Measurements from ENCODE around the gene KCNQ1.

The KCNQ1 gene

GRCh38 chr11:2445746-2446551, 1.1 kb downstream of the KCNQ1 start:
- DNase-seq: no peak

DNA sequence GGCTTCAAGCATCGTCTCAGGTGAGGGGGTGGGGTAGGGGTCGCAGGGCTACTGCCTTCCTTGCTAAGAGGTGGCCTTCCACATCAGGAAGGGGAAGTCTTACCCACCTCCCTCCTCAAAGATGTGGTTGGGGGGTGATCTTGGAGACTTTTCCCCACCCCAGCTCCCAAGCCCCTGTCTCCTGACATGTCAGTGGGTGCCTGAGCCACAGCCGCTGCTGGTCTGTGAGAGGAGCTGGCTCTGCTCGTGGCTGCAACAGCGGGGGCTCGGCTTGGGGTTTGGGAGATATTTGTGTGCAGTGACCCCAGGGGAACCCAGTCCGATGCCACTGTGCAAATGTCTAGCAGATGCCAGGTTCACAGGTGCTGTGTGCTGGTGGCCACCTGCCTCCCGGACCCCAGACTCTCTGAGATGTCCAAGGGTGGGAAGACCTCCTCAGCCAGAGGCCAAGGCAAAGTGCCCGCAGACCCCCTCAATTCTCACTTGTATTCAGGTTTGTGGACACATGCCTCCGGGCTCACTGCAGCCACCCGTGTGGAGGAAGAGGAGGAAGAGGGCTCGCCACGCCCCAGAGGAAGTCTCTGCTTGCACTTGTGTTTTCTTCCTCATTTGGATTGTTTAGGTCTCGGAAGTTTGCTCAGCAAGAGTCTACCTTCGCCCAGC, 1.9 kb downstream of the KCNQ1 start:
- DNase-seq: no peak

- no peak for DNase-seq
Measured at GRCh38 chr11:2447253-2447950, 2.6 kb downstream of the KCNQ1 start.

DNA sequence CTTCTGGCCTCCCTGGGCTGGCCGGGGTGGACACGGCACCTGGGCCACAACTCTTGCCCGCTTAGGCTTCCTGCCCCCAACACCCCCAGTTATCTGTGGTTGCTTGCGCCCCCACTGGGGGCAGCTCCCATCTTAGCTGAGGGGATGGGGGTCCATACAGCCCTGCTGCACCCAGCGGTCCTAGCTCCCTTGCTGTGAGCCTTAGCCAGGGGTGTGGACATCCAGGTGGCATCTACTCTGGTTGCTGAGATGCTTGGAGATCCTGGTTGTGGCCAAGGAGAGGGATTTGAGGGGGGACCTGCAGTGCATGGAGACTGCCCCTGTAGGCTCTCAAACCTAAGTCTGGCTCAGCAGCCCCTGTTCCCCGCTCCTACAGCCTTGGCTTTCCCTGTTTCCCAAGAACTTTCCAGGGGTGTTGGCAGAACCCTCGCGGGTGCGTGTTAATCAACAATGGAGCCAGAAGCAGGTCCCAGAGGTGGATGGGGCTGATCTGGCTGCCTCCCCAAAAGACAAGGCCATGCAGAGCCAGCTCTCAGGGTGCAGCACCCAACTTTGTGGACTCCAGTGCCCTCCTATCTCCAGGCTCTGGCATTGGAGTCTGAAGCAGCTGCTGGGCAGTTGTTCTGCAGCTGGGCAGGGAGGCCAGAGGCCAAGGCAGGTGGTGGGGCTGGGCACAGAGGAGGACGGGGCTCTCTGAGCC, 3.3 kb downstream of the KCNQ1 start:
- DNase-seq: no peak

- no peak for DNase-seq
Measured at GRCh38 chr11:2448661-2449547, 4.1 kb downstream of the KCNQ1 start.

DNA sequence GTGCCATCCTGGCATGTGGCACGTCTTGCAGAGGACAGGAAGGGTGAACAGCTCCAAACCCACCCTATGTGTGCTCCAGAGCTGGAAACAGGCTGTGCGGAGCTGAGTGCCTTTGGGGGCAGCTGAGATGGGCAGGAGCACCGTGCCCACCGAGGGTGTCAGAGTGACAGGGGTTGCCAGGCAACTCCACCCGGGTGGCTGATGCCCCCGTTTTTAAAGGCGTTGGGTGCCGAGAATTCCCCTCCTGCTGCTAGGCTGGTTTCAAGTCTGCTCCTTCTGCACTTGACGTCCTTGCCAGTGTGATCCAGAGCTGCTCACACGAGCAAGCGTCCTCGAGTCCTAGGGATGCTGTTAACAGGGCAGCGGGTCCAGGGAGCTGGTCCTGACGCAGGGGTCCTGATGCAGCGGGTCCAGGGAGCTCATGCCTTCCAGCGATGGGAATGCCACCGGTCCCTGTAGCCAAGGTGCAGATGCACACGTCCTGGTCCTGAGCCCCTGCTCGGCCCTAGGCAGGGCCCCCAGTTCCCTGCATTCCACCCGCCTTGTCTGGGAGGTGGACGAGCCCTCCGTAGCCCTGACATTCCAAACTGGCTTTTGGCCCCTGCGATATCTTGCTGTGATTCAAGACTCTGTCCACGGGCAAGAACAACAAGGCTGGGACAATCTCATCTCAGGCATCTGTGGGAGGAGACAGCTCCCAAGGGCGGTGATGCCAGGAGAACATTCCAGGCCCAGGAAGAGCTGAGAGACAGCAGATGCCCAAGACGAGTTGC, 4.9 kb downstream of the KCNQ1 start:
- no peak for DNase-seq

DNA sequence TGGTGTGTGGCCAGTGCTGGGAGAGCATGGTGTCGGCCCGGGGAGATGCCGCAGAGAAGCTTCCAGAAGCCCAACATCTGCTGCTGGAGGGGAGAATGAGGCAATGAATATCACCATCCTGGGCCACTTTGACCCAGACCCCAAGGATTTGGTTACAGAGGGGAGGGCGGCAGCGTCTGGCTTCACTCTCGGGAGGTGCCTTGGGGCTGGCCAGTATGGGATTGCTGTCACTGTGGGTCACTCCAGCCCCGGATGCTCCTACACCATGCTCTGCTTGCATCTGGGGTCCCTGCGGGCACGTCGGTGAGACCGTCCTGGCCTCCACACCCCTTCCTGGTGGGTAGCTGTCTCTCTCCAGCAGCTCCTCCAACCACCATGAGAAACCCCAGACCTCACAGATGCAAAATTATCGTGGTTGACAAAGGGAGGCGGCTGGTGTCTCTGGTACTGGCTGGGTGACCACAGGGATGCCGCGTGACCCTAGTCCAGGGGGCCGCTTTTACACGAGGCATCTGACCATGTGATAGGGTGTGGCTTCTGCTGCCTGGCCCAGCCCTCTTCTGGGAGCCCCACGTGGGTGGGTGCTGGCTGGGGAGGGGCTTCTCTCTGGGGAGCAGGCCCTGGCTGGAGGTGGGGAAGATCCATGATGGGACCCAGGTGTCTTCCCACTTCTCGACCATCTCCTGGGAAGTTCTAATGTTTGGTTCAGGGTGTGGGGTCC, 5.7 kb downstream of the KCNQ1 start:
- no peak for DNase-seq

DNA sequence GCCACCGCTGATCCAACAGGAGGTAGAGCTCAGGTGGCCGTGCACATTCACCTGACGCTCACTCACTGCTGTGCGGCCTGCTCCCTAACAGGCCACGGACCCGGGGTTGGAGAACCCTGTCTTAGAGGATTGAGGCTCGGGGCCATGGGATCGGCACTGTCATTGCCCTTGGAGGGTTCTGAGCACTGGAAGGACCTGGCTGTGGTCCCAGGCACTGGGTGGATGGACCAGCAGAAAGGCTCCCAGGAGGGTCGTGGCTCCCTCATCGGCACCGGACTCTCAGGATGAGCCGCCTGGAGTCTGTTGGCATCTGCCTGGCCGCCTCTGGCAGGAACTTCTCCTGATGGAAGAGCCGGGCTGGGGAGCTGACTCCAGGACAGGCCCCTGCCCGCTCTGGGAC, 6.5 kb downstream of the KCNQ1 start:
- DNase-seq: no peak

- no peak for DNase-seq
Measured at GRCh38 chr11:2451916-2452315, 7.1 kb downstream of the KCNQ1 start.

DNA sequence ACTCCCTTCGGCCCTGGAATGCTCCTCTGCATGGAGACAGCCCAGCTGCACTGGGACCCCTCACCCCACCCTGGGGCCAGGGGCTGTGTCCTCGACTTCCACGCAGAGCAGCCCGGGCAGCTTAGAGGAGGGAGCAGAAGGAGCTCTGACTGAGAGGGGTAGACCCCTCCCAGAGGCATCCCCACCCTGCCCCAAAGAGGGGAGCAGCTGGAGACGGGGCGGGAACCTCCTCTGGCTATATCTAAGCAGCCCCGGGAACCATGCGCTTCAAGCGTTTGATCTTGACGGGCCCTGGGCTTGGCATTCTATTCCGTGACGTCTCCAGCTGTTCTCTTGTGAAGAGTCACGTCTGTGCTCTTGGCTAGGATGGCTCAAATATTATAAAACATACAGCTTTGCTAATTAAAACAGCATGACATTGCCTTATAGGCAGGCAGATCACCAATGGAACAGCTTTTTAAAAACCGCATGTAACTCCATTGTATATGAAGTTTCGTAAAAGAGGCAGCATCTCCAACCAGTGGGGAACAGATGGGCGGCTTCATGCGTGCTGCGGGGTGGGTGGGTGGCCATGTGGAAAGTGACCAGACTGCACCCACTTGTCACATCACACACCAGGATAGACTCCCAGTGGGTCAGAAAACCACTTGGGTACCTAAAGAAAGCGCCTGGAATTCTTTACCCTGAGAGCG, 7.7 kb downstream of the KCNQ1 start:
- no peak for DNase-seq

- DNase-seq: no peak
Measured at GRCh38 chr11:2453436-2453835, 8.6 kb downstream of the KCNQ1 start.

DNA sequence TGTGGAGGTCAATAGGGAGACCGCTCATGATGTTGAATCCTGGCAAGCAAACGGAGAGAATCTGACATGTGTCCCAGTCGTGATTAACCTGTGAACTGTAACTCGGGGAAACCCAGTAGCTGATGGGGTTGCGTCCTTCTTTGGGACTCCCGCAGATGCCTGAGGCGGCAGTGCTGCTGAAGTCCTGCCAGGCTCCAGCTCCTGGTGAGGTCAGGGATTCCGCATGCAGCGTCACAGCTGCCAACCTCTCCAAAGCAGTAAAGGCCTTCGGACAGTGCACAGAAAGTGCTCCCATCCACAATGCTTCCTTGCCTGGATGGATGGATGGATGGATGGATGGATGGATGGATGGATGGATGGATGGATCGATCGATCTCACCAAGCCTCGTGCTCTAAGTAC, 13.5 kb downstream of the KCNQ1 start:
- DNase-seq: no peak

DNA sequence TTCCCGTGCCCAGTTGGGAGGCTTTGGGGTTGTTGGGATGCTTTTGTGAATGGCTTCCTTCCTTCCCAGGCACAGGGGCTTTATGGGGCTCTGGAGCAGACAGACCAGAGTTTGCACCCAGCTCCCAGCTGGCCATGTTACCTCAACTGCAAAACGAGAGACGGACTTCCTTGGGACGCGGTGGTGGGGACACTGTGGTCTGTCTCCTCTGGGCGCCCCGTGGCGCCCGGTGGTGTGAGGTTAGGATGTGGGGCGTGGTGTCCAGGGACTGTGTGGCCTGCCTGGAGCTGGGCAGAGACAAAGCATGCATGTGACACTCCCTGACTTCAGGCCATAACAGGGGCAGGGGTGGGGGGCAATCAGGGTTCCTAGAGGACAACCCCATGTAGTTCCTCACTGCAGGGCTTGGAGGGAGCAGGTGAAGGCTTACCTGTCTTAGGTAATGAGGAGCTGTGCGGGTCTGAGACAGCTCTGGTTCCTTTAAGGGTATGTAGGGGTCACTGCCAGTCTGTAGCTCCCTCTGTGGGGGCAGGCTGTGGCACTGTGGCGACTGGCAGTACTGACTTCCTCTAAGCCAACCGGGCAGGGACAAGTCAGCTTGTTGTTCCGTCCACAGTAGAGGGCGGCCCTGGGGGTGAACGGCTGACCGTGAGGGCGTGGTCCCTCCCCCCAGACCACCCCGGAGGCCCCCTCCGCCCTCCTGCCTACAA, 14.4 kb downstream of the KCNQ1 start:
- no peak for DNase-seq

GRCh38 chr11:2459796-2460531, 15.2 kb downstream of the KCNQ1 start:
- no peak for DNase-seq

GRCh38 chr11:2460540-2461252, 15.9 kb downstream of the KCNQ1 start:
- DNase-seq: no peak

DNA sequence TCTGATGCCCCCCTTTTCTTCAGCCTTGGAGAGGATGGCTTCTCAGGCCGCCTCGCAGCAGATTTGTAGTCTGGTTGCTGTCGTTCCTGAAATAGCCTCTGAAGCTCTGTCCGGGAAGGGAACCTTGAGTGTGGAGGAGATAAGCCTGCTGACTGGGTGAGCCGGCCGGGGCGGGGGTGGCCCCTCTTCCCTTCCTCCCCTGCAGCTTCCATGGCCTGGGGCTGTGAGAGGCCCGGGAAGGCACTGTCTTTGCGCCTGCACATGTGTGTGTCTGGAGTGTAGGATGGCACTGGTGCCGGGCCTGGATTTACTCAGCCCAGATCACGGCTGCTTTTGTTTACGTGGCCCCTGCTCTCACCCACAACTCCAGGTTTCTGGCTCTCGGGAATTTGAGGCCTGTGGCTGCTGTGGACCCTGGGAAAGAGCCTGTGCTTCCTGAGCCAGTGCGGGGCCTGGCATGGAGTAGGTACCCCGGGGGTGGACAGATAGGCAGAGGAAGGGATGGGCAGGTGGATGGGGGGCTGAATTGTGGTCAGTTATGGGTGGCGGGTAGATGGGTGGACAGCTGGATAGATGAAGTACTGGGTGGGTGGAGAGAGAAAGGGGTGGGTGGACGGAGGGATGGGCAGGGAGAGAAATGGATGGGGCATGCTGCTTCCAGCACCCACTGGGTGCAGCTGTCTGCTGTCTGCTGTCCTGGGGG, 16.6 kb downstream of the KCNQ1 start:
- no peak for DNase-seq

- DNase-seq: no peak
Measured at GRCh38 chr11:2461956-2462542, 17.2 kb downstream of the KCNQ1 start.
